Epithelial cell of proximal tubule (primary cell): ENCODE results near the gene ADPGK. TPM values are rescaled to one million over a fixed set of nuclear protein-coding genes. Genes with fewer than 3 reads are reported as not detected.

Experiments
- DNase-seq: peaks from one replicate; pipeline ENCODE4 v3.0.0-alpha.2; 2011; ENCODE audit warnings: low read depth
- H3K4me3 ChIP-seq: 2 replicates; pipeline ENCODE4 v1.5.1; 2011; ENCODE audit warnings: low read depth, mild to moderate bottlenecking, low read length
- total RNA-seq: library from RNA; depleted of rRNA; stranded (reverse); fragments of >200 nt; gene quantifications from 2 replicates; pipeline ENCODE4 v1.2.3, GENCODE V29; 2015
- TF ChIP-seq, protein P1 (sequence below): conservative IDR thresholded peaks from 2 replicates; pipeline ENCODE4 v1.5.1; 2012; ENCODE audit warnings: low read depth, mild to moderate bottlenecking, low read length

The ADPGK gene
- total RNA-seq, 1 donor from 2014 or later, result 48.8 TPM

- peak overlapping the region; percentile 87 for H3K4me3 ChIP-seq
- TF ChIP-seq, protein P1, sequence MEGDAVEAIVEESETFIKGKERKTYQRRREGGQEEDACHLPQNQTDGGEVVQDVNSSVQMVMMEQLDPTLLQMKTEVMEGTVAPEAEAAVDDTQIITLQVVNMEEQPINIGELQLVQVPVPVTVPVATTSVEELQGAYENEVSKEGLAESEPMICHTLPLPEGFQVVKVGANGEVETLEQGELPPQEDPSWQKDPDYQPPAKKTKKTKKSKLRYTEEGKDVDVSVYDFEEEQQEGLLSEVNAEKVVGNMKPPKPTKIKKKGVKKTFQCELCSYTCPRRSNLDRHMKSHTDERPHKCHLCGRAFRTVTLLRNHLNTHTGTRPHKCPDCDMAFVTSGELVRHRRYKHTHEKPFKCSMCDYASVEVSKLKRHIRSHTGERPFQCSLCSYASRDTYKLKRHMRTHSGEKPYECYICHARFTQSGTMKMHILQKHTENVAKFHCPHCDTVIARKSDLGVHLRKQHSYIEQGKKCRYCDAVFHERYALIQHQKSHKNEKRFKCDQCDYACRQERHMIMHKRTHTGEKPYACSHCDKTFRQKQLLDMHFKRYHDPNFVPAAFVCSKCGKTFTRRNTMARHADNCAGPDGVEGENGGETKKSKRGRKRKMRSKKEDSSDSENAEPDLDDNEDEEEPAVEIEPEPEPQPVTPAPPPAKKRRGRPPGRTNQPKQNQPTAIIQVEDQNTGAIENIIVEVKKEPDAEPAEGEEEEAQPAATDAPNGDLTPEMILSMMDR, result peak; percentile 7
- DNase-seq, result no peak
These were observed 436 bp downstream of the ADPGK start for GRCh38 chr15:72783004-72783639.

- H3K4me3 ChIP-seq, result peak overlapping the region; percentile 87
- DNase-seq, result no peak
- TF ChIP-seq, protein P1, result no peak
These were observed 1.1 kb downstream of the ADPGK start for GRCh38 chr15:72782274-72783003.

GRCh38 chr15:72781631-72782030 is 1.9 kb downstream of the ADPGK start:
- no peak for DNase-seq
- TF ChIP-seq, protein P1, result no peak
- no peak overlapping the region for H3K4me3 ChIP-seq

- H3K4me3 ChIP-seq, result no peak overlapping the region
- DNase-seq, result no peak
- TF ChIP-seq, protein P1, result no peak
These were observed 4.8 kb downstream of the ADPGK start for GRCh38 chr15:72778796-72779195.

DNA sequence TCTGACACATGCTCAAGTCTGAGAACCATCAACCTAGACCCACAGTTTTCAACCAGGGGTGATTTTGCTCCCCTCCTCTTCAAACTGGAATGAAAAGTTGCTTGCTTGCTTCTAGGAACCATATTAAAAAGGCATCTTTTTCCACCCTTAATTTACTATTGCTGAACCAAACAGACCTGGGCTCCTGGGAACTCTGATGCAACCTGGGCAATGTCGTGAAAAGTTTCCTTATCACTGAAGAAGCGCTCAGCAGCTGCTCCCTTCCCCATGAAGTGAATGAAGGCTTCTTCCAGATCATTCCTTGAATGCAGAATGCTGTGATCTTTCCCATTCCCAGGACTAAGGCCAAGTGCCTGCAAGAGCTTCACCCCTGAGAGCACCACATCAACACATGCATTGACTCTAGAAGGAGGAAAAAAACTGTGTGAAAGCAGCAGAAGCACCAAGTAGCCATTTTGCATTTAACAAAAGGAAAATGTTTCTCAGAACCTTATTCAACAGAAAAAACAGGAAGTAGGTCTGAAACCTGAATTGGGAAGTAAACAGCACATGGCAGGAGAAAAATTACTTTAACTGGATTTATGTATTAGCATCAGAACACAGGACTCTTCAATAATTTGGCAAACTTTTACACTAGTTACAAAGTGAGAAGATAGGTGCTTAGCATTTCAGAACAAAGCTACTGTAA is 8.7 kb downstream of the ADPGK start:
- H3K4me3 ChIP-seq, result no peak overlapping the region
- TF ChIP-seq, protein P1, result no peak
- no peak for DNase-seq

- TF ChIP-seq, protein P1, result no peak
- DNase-seq, result no peak
- H3K4me3 ChIP-seq, result no peak overlapping the region
These were observed 12.2 kb downstream of the ADPGK start for GRCh38 chr15:72771329-72771725.
